NK-92 treated with Interleukin-12 subunit alpha and Interleukin-12 subunit beta, amount 100 ng/mL, for 24 hours (cell line): Measurements from ENCODE around the gene DYNC2LI1.

Source experiments
- DNase-seq: peaks from one replicate; lab custom pipeline; 2025; lab: John Stamatoyannopoulos, UW

Gene DYNC2LI1

GRCh38 chr2:43818761-43819160, 44.9 kb downstream of the DYNC2LI1 start:
- DNase-seq: no peak

GRCh38 chr2:43819491-43820163, 45.8 kb downstream of the DYNC2LI1 start:
- DNase-seq: no peak

GRCh38 chr2:43822839-43823238, 49.0 kb downstream of the DYNC2LI1 start:
- no peak for DNase-seq

GRCh38 chr2:43823751-43824150, 49.9 kb downstream of the DYNC2LI1 start:
- DNase-seq: no peak

DNA sequence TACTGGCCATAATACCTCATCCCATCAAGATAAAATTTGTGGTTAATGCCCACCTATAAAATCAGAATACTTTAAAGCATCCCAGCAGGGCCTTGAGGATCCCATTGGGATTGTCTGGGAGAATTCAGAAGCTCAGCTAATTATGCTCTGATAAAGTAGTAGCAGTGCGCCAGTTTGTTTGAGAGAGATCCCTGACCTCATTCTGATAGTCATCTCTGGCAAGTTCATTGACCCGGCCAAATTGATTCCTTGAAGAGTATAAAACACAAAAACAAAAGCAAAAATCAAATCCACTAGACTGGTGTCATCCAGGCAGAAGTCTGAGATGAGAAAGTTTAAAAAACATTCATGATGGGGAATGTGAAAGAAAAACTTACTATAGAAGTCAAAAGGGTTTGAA, 50.7 kb downstream of the DYNC2LI1 start:
- DNase-seq: no peak

- DNase-seq: no peak
Measured at GRCh38 chr2:43824951-43825493, 51.2 kb downstream of the DYNC2LI1 start.

DNA sequence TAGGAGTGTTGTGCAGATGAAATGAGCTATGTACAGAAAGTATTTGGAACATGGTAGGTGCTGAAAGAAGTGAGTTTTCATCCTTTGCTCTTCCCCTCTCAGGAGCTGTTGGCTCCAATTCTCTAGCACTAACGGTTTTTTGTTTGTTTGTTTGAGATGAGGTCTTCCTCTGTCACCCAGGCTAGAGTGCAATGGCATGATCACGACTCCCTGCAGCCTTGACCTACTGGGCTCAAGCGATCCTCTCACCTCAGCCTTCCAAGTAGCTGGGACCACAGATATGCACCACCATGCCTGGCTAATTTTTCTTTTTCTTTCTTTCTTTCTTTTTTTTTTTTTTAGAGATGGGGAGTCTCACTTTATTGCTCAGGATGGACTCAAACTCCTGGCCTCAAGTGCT, 52.0 kb downstream of the DYNC2LI1 start:
- no peak for DNase-seq

DNA sequence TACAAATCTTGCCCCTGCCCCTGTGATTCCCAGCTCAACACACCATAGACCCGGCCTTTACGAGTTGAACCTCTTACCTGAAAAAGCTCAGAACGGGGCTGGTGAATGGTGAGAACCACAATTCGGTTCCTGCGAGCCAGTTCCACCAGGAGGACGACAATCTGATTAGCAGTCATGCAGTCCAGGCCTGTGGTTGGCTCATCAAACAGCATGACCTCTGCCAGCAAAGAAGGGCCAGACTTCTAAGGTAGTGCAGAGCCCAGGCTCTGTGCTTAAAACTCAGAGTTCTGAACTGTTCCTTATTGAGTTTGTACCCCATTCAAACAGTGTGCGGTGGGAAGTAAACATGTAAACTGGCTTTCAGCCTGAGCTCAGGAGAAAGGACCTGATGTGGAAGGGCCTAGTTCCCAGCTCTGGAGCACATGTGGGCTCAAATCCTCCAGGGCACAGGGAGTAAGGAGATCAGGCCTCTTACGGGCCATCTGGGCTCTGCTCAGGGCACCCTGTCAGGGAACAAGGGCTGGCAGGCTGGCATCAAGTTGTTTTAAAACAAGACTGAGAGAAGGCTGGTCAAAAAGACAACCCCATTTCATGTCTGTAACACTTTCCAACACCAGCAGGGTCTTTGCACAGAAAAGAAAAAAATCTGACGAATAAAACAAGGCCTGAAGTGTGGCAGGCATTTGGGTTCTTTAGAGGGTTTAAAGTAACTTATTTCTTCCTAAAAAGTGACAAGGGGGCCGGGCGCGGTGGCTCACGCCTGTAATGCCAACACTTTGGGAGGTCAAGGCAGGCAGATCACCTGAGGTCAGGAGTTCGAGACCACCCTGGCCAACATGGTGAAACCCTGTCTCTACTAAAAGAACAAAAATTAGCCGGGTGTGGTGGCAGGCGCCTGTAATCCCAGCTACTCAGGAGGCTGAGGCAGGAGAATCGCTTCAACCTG, 52.7 kb downstream of the DYNC2LI1 start:
- DNase-seq: no peak

GRCh38 chr2:43831543-43832294, 57.9 kb downstream of the DYNC2LI1 start:
- no peak for DNase-seq

GRCh38 chr2:43832457-43832856, 58.6 kb downstream of the DYNC2LI1 start:
- no peak for DNase-seq

DNA sequence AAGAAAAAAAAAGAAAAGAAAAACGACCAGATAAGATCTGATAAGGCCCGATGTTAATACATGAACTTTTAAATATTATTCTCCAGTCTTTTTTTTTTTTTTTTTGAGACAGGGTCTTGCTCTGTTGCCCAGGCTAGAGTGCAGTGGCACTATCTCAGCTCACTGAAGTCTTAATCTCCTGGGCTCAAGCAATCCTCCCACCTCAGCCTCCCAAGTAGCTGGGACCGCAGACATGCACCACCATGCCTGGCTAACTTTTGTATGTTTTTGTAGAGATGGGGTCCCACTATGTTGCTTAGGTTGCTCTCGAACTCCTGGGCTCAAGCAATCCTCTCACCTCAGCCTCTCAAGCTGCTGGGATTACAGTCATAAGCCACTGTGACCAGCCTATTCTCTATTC, 63.2 kb downstream of the DYNC2LI1 start:
- no peak for DNase-seq

DNA sequence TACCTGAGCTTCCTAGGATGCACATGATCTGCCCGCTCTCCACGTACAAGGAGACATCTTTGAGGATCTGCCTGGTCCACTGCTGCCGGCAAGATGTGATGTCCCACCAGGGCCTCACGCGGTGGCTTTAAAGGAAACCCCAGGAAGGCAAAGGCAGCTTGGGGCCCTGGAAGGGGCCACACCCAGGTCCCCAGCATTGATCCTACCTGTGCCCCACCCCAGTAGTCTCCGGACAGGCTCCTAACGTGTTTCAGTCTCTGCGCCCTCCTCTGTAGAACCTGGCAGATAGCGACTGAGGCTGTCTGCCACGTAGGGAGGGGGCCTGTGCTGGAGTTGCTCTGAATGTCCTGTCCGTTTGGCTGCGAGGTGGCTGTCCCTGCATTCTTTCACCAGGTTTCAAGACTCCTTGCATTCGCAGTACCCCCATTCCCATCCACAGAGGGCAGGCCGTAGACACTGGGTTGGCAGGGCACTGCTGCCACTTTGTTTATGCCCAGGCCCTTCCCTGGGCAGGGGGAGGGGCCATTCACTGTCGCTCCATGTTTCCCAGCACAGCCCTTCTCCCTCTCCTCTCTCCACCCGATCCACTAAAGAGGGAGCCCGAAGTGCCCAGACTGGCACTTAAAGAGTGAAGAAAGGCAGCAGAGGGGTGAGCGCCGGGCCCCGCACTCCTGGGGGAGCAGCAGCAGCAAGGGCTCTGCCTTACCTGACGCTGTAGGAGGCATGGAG, 64.2 kb downstream of the DYNC2LI1 start:
- no peak for DNase-seq

GRCh38 chr2:43838560-43839267, 64.9 kb downstream of the DYNC2LI1 start, which contains the start of the genes ABCG5 and ABCG8:
Gene ABCG5, minus strand, starts transcription at chr2:43838839. Its CDS starts 160 bp downstream, at chr2:43838679.
Gene ABCG8, plus strand, starts transcription at chr2:43838971. Its CDS starts 83 bp downstream, at chr2:43839054.
- no peak for DNase-seq

DNA sequence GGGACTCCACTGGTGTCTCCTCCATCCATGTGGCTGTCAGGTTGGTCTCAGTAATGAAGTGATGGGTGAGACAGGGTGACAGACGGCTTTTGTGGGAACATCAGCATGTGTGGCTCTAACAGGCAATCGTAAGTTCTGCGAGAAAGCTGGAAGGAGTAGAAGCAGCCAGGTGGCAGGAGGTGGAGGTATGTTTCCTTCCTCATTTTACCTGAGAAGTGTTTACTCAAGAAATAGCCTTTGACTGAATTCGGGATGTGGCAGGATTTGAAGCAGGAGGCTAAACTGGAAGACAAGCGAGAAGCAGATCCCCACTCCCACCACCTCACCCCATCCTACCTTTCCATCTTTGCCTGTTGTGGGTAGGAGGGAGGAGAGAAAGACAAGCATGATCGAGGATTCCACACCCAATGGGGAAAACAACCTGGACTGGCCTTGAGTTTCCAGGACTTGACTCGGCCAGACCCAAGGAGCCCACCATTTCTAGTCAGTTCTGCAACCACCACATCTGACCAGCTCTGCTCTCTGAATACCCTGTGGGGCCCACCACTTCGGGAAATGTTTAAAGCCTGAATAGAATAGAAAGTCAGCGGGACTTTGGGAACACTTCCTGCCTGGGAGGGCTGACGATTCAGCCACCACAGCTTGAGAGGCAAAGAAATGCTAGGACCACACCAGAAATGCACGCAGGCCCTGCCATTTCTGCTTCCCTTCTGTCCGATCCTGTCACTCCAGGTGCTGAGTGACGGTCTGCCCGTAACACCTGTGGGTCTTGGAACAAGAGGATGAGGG, 66.1 kb downstream of the DYNC2LI1 start:
- no peak for DNase-seq

GRCh38 chr2:43840965-43841364, 67.1 kb downstream of the DYNC2LI1 start:
- no peak for DNase-seq

DNA sequence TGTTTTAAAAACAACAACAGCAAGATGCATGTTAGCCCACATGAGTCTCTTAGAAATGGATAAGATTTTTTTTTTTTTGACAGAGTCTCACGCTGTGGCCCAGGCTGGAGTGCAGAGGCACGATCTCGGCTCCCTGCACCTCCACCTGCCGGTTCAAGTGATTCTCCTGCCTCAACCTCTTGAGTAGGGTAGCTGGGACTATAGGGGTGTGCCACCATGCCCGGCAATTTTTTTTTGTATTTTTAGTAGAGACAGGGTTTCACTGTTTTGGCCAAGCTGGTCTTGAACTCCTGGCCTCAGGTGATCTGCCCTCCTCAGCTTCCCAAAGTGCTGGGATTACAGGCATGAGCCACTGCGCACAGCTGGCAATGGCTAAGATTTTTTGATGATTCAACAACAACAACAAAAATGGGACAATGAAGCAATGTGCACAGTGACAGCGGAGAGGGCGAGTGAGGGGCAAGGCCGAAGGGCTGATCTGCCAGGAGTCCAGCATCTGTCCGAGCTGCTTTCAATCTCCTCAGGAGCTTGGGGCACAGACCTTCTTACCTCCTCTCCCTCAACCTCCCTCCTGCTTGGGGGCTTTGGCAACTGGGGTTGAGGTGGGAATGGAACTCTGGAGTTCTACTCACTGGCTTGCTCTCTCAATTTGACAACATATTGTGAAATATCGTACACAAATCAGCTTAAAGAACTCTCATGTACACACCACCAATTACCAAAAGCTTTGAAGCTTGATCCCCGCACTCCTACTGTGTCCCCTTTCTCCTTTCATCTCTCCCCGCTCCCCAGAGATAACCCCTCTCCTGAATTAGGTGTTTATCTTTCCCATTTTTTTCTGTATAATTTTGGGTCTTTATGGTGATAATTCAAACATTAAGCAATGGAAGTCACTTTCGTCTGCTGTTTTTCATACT, 68.4 kb downstream of the DYNC2LI1 start:
- DNase-seq: no peak

- no peak for DNase-seq
Measured at GRCh38 chr2:43842866-43843226, 69.0 kb downstream of the DYNC2LI1 start.

- DNase-seq: no peak
Measured at GRCh38 chr2:43845181-43845580, 71.3 kb downstream of the DYNC2LI1 start.
